HCT116 (cell line): Measurements from ENCODE around the gene ATF7.

Experiments
- CBX3 ChIP-seq: IDR thresholded peaks from 2 replicates; pipeline ENCODE4 v1.6.1; 2012; ENCODE audit warnings: low read depth
- CTCF ChIP-seq, 3 experiments: fragments of 200-600 bp in 1 of 3; sonication (generic) in 1 of 3; IDR thresholded peaks in 2 of 3; conservative IDR thresholded peaks in 1 of 3; 2 replicates each; pipeline ENCODE4 v1.5.1; 2012 to 2017; ENCODE audit warnings: low read depth in 2 of 3, low read length in 2 of 3, antibody characterized with exemption in 1 of 3, borderline replicate concordance in 1 of 3, control low read depth in 1 of 3, mild to moderate bottlenecking in 1 of 3, mixed read lengths in 1 of 3, mixed run types in 1 of 3, moderate library complexity in 1 of 3; ENCODE audit not compliant: insufficient read depth in 1 of 3
- EZH2 ChIP-seq: fragments of 200-600 bp; sonication (generic); IDR thresholded peaks from 2 replicates; pipeline ENCODE4 v1.6.1; 2017; ENCODE audit warnings: antibody characterized with exemption, mixed run types
- MAX ChIP-seq: IDR thresholded peaks from 2 replicates; pipeline ENCODE4 v1.6.1; 2012
- POLR2A ChIP-seq: IDR thresholded peaks from 2 replicates; pipeline ENCODE4 v1.7.0; 2011; ENCODE audit warnings: borderline replicate concordance; ENCODE audit not compliant: insufficient read depth, insufficient read length; ENCODE audit errors: extremely low read depth
- POLR2AphosphoS5 ChIP-seq: IDR thresholded peaks from 2 replicates; pipeline ENCODE4 v1.6.1; 2011; ENCODE audit warnings: mild to moderate bottlenecking, low read depth, low read length, moderate library complexity
- RAD21 ChIP-seq: IDR thresholded peaks from 2 replicates; pipeline ENCODE4 v1.6.1; 2012; ENCODE audit warnings: low read depth, mild to moderate bottlenecking
- REST ChIP-seq: IDR thresholded peaks from 2 replicates; pipeline ENCODE4 v1.6.1; 2012; ENCODE audit warnings: low read depth
- SIN3A ChIP-seq: IDR thresholded peaks from 2 replicates; pipeline ENCODE4 v1.6.1; 2012; ENCODE audit warnings: low read depth
- ZNF274 ChIP-seq: fragments of 200-500 bp; sonication (Bioruptor generic); IDR thresholded peaks from 2 replicates; pipeline ENCODE4 v1.6.1; 2014; ENCODE audit warnings: mild to moderate bottlenecking, low read depth, low read length, inconsistent platforms

- TF ChIP-seq CTCF (IDR thresholded peaks at IDR 0.05 in 2 of 3, conservative IDR thresholded peaks at IDR 0.05 in 1 of 3; ENCODE audit: borderline replicate concordance in 1 of 3, insufficient read depth in 1 of 3, low read depth in 2 of 3, low read length in 2 of 3) (no peak), REST (no peak), RAD21 (no peak), MAX (no peak), ZNF274 (no peak), CBX3 (no peak), POLR2AphosphoS5 (no peak), POLR2A (no peak), SIN3A (no peak), EZH2 (no peak)
Measured at GRCh38 chr12:53467880-53468279, 158.3 kb downstream of the ATF7 start.
